ENCODE results near the gene MTUS2. TPM values are rescaled to one million over a fixed set of nuclear protein-coding genes. Genes with fewer than 3 reads are reported as not detected.
"Not testable (repeated sequence)": the region's sequence is repeated elsewhere in the genome, so short reads cannot be mapped to it uniquely, and the experiment has no call there.

The MTUS2 gene
- polyA plus RNA-seq, 4 donors = 0.72 to 0.96 (median 0.87) TPM

DNA sequence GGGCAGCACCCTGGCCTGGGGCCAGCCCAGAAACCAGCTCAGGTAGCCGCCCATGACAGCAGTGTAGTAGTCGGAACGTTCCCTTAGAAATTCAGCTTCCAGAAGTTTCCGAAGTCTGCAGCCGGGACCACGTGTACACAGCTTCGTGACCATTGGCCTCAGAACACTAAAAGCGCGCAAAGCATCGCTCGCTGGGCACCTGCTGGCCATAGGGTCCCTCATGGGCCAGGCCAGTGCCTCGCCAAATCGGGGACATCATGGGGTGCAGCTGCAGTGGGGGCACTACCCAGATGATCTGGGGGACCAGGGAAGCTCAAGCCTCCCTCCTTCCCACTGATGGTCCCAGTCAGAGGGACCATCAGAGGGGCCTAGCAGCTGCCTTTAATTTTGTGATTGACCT, 384.5 kb downstream of the MTUS2 start:
- DNase-seq (ENCODE audit: low read depth in 4 of 4, low spot score in 2 of 4) = no peak

DNA sequence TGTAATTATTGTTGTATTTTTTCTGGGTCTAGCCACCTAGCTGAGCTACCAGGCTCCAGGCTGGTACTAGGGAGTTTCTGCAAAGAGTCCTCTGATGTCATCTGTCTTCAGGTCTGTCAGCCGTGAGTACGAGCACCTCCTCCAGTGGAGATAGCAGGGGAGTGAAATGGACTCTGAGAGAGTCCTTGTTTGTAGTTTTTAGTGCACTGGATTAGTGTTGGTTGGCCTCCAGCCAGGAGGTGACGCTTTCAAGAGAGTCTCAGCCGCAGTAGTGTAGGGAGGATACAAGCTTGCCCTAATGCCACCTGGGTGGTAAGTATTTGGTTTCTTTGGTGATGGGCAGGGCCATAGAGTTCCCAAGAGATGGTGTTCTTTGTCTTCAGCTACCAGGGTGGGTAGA, 390.5 kb downstream of the MTUS2 start:
- DNase-seq (ENCODE audit: low read depth in 4 of 4, low spot score in 2 of 4) = no peak

DNA sequence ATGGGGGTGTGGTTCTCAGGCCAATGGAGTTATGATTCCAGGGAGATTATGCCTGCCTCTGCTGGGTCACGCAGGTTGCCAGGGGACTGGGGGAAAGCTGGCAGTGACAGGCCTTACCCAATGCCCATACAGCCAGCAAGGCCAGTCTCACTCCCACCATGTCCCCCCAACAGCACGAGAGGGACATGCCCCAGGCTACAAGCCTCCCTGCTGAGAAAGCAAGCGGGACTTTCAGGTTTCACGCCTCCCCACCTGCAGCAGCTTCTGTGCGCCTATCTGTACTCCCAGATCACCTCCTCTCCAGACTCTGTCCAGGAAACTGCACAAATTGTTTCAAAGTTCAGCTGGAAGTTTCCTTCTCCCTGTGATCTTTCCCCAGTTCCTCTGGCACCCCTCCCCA, 391.0 kb downstream of the MTUS2 start:
- not testable (repeated sequence) for DNase-seq (ENCODE audit: low read depth in 4 of 4, low spot score in 2 of 4)

DNA sequence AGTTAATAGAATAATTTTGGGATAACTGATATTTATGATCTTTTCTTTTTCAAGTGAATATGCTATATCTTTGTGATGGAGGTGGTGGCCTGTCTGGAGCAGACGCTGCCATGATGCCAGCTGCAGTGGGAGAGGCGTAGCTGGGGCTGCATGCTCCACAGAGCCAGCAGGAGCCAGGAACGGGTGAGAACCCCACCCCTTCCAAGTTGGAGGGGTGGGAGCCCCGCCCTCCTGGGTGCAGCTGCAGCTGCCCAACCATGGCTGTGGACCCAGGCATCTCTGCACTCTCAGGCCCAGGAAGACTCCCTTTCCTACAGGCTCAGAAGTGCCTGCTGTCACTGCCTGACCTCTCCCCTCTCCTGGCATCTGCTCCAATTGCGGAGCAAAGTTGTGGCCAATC, 402.3 kb downstream of the MTUS2 start:
- DNase-seq (ENCODE audit: low read depth in 4 of 4, low spot score in 2 of 4) = no peak

DNA sequence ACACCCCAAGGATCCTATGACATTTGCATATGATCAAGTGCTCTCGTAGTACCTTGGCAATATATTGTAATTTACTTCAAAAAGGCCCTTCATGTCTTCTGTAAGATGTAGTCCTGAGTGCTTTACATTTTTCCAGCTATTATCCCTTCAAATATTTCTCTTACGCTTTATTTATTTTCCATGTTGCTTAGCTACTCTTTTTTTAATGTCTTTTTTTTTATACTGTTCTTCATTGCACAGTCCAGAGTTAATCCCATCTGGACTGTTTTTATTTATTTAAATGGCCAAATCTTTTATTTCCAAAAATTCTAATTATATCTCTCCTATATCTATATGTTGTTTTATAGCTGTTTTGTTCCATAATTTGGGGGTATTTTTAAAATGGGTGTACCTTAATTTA, 404.1 kb downstream of the MTUS2 start:
- DNase-seq (ENCODE audit: low read depth in 4 of 4, low spot score in 2 of 4) = no peak

DNA sequence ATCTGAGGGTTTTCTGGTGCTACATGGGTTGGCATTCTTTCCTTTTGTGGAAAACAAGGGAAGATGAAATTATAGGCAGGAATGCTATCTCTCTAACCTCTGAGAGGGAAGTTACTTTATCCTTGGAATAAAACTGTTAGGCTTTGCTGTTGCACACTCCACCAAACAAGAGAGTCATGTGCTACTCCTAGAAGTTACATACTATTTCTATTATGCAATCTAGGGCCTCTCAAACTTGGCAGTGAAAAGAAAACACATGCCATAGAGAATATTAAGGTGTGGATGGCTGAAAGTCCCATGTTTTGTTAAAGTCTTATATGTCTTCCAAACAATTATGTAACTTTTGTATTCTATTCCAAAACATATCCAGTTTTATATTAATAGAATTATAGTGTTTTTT, 407.4 kb downstream of the MTUS2 start:
- DNase-seq (ENCODE audit: low read depth in 4 of 4, low spot score in 2 of 4) = no peak

DNA sequence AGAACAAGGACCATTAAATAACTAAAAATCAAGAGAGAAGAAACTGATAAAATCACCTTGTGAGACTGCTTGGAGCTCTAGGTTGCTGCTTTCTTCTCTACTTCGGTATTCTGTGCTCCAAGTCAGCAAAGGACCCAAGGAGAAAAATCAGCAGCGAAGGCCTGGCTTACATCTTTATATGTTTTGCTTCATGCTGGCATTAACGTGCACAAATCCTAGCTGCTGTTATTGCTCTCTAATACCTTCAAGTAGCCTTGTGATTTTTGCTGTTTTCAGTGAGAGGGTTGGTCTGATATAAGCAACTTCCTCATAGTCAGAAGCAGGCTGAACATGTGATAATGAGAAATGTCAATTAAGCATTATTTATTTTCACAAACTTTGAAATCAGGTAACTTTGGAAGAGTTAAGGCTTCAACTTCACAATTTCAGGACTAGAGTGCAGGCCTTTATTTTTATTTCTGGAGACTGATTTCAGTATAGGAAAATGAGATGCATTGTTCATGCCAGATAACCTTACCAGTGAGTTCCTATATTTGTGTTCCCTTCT, 410.2 kb downstream of the MTUS2 start:
- no peak for DNase-seq (ENCODE audit: low read depth in 4 of 4, low spot score in 2 of 4)

DNA sequence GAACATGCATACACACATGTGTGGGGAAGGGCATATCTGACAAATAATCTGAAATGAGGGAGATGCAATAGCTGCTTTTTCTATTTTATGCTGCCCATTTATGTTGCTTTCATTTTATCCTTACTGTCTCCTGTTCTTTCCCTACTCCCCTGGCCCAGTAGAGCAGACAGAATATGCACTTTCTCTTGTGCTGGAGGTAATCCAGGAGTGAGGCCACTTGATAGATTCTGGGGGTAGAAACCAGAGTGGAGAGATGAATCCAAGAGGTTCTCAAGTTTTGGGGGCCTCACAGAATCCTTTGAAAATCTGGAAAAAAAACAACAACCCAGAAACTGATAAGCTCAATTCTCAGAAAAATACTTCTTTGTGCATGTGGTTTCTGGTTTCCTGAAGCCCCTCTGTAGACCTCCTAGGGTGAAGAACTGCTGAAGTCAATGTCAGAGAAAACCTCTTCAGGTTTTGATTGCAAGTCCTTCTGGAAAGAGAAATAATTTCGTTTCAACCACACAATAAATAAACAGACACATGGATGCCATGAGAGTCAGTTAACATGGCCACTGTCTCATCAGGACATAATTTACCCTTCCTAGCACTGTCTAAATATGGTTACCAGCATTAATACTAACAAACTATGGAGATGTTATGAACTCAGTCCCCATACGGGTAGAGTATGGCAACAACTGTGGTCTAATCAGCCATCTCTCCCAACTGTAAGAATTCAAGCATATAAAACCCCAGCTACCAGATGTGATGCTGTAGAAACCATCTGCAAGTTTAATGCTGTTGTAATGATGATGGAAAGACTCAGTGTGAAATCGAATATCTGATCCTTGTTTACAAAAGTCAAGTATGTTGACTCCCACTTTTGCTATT, 419.8 kb downstream of the MTUS2 start:
- DNase-seq (ENCODE audit: low read depth in 4 of 4, low spot score in 2 of 4) = no peak

DNA sequence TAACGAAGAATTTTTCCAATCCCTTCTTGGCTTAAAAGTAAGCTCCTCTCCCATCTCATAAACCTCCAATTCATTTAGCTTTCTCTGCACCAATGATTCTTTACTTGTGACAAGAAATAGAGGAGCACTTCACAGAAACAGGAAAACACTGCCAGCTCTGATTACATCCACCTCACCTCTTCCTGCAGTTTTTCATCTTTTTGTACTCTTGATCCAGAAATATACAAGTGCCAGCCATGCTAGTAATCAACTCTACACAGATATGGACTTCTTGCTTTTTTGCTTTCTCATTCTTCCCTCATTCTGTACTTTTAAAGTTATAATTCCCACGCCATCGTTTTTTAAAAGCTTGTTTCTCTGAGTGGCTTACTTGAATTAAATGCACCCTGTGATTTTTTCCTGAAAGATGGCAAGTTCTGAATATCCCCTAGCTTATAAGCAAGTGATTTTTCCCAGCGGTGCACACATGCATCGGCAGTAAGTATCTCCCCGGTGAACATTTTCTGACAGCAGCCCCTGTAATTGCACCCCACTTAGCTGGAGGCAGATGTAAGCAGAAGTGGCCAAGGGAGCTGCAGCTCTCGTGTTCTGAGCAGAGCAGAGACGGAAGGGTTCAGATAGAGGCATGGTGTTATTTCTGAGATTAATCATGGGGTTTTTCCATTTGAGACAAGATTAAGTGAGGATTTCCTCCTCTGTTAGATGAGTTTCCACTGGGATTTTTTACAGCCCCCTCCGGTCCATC, 434.7 kb downstream of the MTUS2 start:
- DNase-seq (ENCODE audit: low read depth in 4 of 4, low spot score in 2 of 4) = no peak

DNA sequence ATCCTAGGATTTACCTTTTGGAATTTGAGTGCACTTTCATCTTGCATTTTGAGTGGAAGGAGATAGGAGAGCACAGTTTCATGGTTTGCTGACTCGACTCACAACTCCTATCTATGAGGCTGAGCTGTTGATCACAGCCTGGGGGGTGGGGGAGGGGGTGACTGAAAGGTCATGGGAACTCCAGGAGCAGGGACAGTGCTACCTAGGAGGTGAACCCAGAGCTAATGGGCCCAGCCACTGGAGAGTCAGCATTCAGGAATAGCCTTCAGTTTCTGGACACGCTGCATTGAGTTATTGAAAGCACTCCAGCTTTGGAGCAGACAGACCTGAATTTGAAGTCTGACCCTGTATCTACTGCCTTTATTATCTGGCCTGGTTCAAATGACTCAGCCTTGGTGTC, 435.4 kb downstream of the MTUS2 start:
- DNase-seq (ENCODE audit: low read depth in 4 of 4, low spot score in 2 of 4) = no peak

DNA sequence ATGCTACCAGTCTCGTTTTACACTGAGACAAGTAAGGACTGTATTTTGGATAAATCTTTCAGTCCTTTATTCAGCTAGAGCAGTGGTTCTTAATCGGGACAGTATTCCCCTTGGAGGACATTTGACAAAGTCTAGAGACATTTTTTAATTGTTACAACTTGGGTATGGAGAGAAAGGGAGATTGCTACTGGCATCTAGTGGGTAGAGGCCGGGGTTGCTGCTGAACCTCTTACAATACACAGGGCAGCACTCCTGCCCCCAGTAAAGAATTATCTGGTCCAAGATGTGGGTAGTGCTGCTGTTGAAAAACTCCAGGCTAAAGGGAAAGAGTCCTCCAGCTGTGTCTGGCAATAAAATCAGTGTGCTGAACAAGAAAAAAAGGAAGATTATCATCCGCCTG, 440.5 kb downstream of the MTUS2 start:
- DNase-seq (ENCODE audit: low read depth in 4 of 4, low spot score in 2 of 4) = no peak

DNA sequence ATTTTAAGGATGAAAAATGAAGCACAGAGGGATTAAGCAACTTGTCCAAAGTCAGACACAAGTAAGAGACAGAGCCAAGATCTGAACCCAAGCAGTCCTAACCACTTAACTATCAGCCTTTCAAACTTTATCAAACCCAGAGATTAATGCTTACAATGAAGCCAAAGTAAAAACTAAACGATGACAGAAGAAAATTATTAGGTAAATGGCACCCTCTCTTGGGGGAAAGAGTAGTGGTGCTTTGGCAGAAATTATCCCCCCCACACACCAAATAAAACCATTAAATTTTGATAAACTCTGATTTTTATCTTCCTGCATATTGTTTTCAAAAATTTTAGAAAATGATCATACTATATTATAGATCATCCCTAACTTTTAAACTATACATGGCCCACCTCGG, 446.1 kb downstream of the MTUS2 start:
- no peak for DNase-seq (ENCODE audit: low read depth in 4 of 4, low spot score in 2 of 4)

DNA sequence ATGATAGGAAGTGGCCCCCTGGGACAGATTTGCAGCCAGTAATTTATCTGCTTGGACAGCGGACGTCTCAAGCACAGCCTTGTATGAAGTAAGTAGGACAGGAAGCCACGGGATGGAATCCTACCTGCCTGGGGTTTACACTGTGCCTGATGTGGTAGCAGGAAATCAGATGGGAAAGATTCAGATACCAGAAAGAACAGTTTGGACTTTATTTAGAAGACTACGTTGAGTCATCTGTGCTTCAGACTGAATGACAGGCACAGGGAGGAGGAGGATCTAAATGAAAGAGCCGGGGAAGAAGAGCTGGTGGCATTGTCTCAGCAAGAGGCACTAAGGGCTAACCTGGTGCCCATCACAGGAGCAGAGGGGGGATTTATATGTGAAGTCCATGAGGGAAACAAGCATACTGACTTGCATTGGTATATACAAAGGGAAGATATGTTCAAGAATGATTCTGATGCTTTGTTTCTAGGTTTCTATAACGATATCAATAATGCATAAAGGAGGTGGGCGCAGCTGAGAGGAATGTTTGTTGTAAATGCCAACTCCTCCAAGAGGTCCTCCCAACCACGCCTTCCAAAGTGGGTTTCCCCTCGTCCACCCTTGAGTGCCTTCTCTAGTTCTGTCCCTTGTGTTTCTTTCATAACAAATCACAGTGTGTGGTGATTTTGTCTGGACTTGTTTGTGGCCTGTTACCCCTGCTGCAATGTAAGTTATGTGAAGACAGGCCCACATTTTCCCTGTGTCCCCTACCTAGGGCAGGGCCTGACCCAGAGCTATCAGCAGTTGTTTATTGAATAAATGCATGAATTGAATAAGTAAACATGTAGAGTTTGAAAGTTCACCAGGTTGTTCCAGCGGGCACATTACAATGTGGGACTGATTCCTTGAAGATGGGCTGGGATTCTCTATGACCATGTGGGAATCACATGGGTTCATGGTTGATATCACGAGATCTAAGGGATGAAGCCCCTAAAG, 446.9 kb downstream of the MTUS2 start:
- DNase-seq (ENCODE audit: low read depth in 4 of 4, low spot score in 2 of 4) = no peak

DNA sequence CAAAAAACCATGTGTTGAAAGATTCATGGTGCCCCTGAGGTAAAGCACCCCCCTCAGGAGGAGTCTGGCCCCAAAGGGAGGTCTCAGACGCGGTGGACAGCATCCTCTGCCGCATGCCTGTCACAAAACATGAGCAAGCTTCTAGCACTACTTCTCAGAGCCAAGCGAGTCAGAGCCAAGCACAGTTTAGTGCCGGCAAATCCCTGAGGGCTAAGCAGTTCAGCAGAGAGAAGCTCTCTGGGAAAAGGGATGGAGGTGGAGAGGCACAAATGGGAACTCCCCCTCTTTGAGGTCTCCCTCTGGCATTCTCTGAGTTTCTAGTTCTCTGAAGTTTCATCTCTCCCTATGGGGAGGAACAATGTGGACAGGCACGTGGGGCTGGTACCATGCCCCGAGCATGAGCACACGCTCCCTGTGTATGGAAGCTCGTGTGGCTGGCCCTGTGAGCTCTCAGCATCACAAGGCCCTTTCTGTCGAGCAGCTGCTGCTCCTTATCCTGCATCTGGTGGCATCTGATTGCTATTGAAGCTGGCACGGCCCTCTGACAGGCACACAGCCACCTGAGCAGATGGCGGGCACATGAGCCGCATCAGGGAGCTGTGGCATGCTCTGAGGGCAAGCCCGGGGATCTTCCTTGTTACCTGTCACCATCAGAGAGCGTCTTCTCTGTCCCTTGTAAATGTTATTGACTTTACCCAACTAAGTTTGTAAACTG, 450.3 kb downstream of the MTUS2 start:
- no peak for DNase-seq (ENCODE audit: low read depth in 4 of 4, low spot score in 2 of 4)

DNA sequence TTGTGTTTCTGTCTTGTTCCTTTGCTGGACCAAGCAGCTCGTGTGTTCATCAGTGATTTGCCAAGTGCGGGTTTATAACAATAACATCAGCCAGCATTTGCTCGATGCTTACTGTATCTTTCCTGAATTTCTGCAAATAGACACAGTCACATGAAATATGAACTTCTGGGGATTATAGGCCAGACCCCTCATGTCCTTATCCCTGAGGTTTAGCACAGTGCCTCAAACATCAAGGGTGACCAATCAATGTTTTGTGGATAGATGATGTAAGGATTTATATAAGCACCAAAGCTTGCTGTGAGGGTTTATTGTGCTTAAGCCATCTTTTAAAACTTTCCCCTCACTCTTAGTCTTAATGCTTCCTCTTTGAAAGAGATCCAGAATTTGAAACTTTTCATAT, 451.5 kb downstream of the MTUS2 start:
- no peak for DNase-seq (ENCODE audit: low read depth in 4 of 4, low spot score in 2 of 4)

DNA sequence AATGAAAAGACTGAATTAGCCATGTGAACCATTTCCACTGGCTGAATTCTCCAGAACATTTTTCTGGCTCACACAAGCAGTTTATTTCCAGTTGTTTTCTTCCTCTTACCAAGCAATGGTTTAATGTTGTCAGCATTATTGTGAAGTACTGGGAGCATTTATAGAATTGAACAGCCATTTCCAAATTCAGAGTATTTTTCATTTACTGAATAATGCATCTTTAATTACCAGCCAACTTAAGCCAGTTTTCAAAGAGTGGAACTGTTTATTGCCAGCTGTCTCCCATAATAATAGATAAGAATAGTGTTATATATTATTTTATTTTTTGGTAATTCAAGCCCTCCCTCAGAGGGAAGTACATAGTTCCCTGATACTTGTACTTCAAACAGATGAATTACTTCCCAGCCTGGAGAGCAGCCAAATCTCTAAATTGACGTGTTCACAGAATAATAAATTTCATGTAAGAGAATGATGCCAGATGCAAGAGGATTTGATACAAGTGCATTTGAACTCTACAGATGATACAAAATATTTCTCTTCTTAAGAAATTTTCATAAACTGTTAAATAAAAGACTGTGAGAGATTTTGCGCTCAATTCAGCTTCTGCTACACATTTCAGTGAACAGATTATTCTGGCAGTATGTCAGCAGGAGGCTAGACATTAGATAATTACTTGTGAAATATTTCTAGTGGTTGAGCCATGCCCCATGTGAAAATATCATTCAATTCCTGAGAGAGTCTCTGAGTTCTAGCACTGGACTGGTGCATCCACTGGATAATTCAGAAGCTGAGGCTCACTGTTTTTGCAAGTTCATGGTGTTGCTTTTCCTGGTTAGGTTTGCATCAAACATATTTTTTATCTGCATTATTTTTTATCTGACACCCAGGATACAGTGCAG, 459.5 kb downstream of the MTUS2 start:
- no peak for DNase-seq (ENCODE audit: low read depth in 4 of 4, low spot score in 2 of 4)

DNA sequence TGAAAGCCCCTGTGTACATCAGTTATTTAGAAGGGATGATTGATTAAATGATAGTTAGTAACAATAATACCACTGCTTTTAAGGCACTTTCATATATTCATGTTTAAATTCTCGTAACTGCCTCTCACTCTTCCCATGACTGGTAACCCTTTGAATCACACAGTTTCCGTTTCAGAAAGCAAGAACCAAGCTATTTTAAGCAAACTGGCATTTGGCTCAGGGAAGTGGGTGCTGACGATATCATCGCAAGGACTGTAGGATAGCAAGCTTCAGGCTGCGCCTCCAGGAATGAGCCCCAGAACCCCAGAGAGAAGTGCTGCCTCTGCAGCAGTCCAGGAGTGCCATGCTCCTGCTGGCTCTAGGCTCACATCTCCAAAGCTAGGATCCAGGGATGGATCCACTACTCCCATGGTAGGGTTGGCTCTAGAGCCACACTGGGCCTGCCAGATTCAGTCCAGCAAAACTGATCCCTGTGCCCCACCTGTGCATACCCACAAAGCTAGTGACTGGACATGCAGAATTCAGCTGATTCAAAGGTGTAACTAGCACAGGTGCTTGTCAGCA, 461.9 kb downstream of the MTUS2 start:
- no peak for DNase-seq (ENCODE audit: low read depth in 4 of 4, low spot score in 2 of 4)

DNA sequence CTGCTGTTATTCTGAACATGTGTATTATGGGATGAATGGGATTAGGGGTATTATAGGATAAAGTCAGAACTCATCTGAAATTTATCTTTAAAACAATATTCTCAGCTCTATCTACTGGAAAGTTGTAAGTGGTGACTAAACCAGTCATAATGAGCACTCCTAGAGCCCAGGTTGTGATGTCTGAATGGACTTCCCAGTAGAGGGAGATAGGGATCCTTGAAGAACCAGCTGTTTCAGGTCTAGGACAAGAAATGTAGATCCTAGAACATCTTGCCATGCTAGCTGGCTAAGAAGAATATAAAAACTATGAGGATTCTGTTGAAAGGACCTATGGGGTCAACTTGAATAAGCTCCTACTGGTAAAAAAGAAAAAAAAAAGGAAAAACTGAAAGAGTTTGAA, 464.6 kb downstream of the MTUS2 start:
- no peak for DNase-seq (ENCODE audit: low read depth in 4 of 4, low spot score in 2 of 4)

DNA sequence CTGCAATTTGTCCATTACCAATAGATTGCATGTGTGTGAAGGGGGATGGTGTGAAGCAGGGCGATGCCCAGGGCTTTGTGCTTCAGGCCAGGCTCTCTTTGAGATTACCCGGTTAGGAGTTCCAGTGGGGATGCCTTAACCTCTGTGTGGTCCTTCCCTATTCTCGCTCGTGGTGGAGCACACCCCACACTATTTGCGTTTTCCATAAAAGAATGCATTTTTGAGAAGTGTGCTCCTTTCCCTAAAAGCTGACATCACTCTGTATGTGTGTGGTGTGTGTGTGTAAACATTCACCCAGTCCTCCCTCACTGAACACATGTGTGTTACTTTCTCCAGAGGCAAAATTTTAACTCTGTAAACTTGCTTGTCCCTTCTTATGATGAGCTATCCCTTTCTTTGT, 467.1 kb downstream of the MTUS2 start:
- no peak for DNase-seq (ENCODE audit: low read depth in 4 of 4, low spot score in 2 of 4)

Data from left renal cortex interstitium (tissue), 4 donors.